ENCODE results near the gene PGA5.
"Not testable (repeated sequence)": the region's sequence is repeated elsewhere in the genome, so short reads cannot be mapped to it uniquely, and the experiment has no call there.

The PGA5 gene

GRCh38 chr11:61226457-61227137 lies 14.4 kb upstream of the PGA5 start:
- DNase-seq (ENCODE audit: low read depth) = not testable (repeated sequence)

GRCh38 chr11:61229458-61229857 lies 11.5 kb upstream of the PGA5 start:
- not testable (repeated sequence) for DNase-seq (ENCODE audit: low read depth)

- DNase-seq (ENCODE audit: low read depth) = not testable (repeated sequence)
Observed at GRCh38 chr11:61231033-61231432, 9.9 kb upstream of the PGA5 start.

- not testable (repeated sequence) for DNase-seq (ENCODE audit: low read depth)
Observed at GRCh38 chr11:61231585-61231984, 9.4 kb upstream of the PGA5 start.

GRCh38 chr11:61232548-61233145 lies 8.3 kb upstream of the PGA5 start:
- DNase-seq (ENCODE audit: low read depth) = not testable (repeated sequence)

GRCh38 chr11:61237130-61237529 lies 3.8 kb upstream of the PGA5 start:
- DNase-seq (ENCODE audit: low read depth) = not testable (repeated sequence)

GRCh38 chr11:61240288-61240687 lies 687 bp upstream of the PGA5 start:
- not testable (repeated sequence) for DNase-seq (ENCODE audit: low read depth)

- DNase-seq (ENCODE audit: low read depth) = not testable (repeated sequence)
Observed at GRCh38 chr11:61241526-61241925, 551 bp downstream of the PGA5 start.

GRCh38 chr11:61245284-61245964 lies 4.4 kb downstream of the PGA5 start:
- not testable (repeated sequence) for DNase-seq (ENCODE audit: low read depth)

GRCh38 chr11:61248071-61248470 lies 7.1 kb downstream of the PGA5 start:
- not testable (repeated sequence) for DNase-seq (ENCODE audit: low read depth)

- DNase-seq (ENCODE audit: low read depth) = not testable (repeated sequence)
Observed at GRCh38 chr11:61249201-61249600, 8.2 kb downstream of the PGA5 start.

- not testable (repeated sequence) for DNase-seq (ENCODE audit: low read depth)
Observed at GRCh38 chr11:61250796-61251765, 10.1 kb downstream of the PGA5 start.

- not testable (repeated sequence) for DNase-seq (ENCODE audit: low read depth)
Observed at GRCh38 chr11:61252332-61252731, 11.4 kb downstream of the PGA5 start.

GRCh38 chr11:61254403-61255025 lies 13.5 kb downstream of the PGA5 start:
- no peak for DNase-seq (ENCODE audit: low read depth)

- no peak for DNase-seq (ENCODE audit: low read depth)
Observed at GRCh38 chr11:61256710-61257482, 15.9 kb downstream of the PGA5 start.

GRCh38 chr11:61258546-61258945 lies 17.6 kb downstream of the PGA5 start:
- no peak for DNase-seq (ENCODE audit: low read depth)

- no peak for DNase-seq (ENCODE audit: low read depth)
Observed at GRCh38 chr11:61259363-61259762, 18.4 kb downstream of the PGA5 start.

- DNase-seq (ENCODE audit: low read depth) = no peak
Observed at GRCh38 chr11:61264371-61264770, 23.4 kb downstream of the PGA5 start.

- no peak for DNase-seq (ENCODE audit: low read depth)
Observed at GRCh38 chr11:61264795-61265194, 23.8 kb downstream of the PGA5 start.

- no peak for DNase-seq (ENCODE audit: low read depth)
Observed at GRCh38 chr11:61265357-61265756, 24.4 kb downstream of the PGA5 start.

- DNase-seq (ENCODE audit: low read depth) = no peak
Observed at GRCh38 chr11:61266602-61267001, 25.6 kb downstream of the PGA5 start.
